ENCODE results near the gene KDM7A. TPM values are rescaled to one million over a fixed set of nuclear protein-coding genes. Genes with fewer than 3 reads are reported as not detected.
A peak's percentile ranks its signal among the peaks of the same experiment; 100 is the strongest.

Gene KDM7A
- polyA plus RNA-seq, 2 of the 4 experiments (the other 2 are of a cell fraction): 1.4 to 4.1 TPM

DNA sequence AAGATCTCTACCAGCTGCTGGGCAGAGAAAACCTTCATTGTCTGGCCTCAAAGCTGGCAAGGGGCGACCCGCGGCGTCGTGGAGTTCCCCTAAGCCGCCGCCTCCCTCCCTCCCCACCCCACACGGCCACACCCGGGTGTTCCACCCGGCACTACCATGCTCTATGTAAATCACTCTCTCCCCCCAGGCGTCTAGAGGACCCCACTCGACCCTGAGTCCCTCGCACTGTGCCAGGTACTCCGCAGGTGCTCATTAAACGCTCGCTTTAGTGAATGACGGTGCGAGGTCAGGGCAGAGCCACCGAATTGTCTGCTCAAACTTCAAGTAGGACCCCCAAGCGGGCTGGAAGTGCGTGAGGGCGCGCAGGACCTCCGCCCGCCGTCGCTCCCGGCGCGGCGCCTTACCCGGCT, 114.7 kb downstream of the KDM7A start:
- TF ChIP-seq, protein P1, sequence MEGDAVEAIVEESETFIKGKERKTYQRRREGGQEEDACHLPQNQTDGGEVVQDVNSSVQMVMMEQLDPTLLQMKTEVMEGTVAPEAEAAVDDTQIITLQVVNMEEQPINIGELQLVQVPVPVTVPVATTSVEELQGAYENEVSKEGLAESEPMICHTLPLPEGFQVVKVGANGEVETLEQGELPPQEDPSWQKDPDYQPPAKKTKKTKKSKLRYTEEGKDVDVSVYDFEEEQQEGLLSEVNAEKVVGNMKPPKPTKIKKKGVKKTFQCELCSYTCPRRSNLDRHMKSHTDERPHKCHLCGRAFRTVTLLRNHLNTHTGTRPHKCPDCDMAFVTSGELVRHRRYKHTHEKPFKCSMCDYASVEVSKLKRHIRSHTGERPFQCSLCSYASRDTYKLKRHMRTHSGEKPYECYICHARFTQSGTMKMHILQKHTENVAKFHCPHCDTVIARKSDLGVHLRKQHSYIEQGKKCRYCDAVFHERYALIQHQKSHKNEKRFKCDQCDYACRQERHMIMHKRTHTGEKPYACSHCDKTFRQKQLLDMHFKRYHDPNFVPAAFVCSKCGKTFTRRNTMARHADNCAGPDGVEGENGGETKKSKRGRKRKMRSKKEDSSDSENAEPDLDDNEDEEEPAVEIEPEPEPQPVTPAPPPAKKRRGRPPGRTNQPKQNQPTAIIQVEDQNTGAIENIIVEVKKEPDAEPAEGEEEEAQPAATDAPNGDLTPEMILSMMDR (IDR thresholded peaks at IDR 0.05): no peak
- TF ChIP-seq MAX (IDR thresholded peaks at IDR 0.05): no peak
- no peak for TF ChIP-seq SREBF2 (IDR thresholded peaks at IDR 0.05)
- no peak for TF ChIP-seq MYC (IDR thresholded peaks at IDR 0.05; ENCODE audit: borderline replicate concordance, low read length)
- TF ChIP-seq FOXS1 (CRISPR knock-in tag; IDR thresholded peaks at IDR 0.05): no peak
- no peak for TF ChIP-seq CBX8 (IDR thresholded peaks at IDR 0.05)
- no peak for TF ChIP-seq TP53 (CRISPR knock-in tag; IDR thresholded peaks at IDR 0.05)
- no peak for TF ChIP-seq ZFP36 (IDR thresholded peaks at IDR 0.05; ENCODE audit: borderline replicate concordance, partially characterized antibody)
- TF ChIP-seq RAD21 (conservative IDR thresholded peaks at IDR 0.05 in 1 of 2, IDR thresholded peaks at IDR 0.05 in 1 of 2): no peak
- TF ChIP-seq JUN (IDR thresholded peaks at IDR 0.05): no peak
- TF ChIP-seq E2F6 (IDR thresholded peaks at IDR 0.05; ENCODE audit: borderline replicate concordance, low read depth): no peak
- TF ChIP-seq HMGXB4 (CRISPR knock-in tag; IDR thresholded peaks at IDR 0.05; ENCODE audit: borderline replicate concordance): no peak
- FAIRE-seq (no peak), DNase-seq (ENCODE audit: low read depth in 1 of 2, low spot score in 1 of 2) (peak in 1 of 2 experiments; percentile 13), ATAC-seq (peak in 1 of 2 experiments; percentile 12; a peak in 1 of 6 replicates)
- ChIA-PET POLR2A (no interaction called here), CTCF (interaction anchor here (1.2 to 1.5 kb wide), 3 partner anchors 9 to 443 kb away, joined by 3 to 6 read pairs (median 4); no protein-coding TSS in a partner anchor)
- Histone ChIP-seq H3K4me2 (peak overlapping the region; percentile 88), H3K27ac (peak overlapping the region; percentile 79 to 94), H3K9me3 (peaks cover 17% of the 10 kb centered on the region), H3K4me3 (peak overlapping the region; percentile 65), H3K4me1 (peaks cover 28% of the 10 kb centered on the region)
- 42% methylated on average over 27 of the region's 32 CpGs for WGBS (ENCODE audit: missing lambda C conversion rate)

- FAIRE-seq (no peak), ATAC-seq (no peak), DNase-seq (ENCODE audit: low read depth in 1 of 2, low spot score in 1 of 2) (no peak)
- CTCF ChIA-PET: interaction anchor here (1.2 kb wide), 1 partner anchor 39 kb away, joined by 3 read pairs; no protein-coding TSS in a partner anchor
- H3K27ac ChIP-seq: peak overlapping the region in 1 of 2 experiments; percentile 94; a peak in 1 of 6 replicates
- TF ChIP-seq JUN (IDR thresholded peaks at IDR 0.05): no peak
- TF ChIP-seq ZFP36 (IDR thresholded peaks at IDR 0.05; ENCODE audit: borderline replicate concordance, partially characterized antibody): no peak
- TF ChIP-seq HOXB5 (CRISPR knock-in tag; IDR thresholded peaks at IDR 0.05): no peak
- TF ChIP-seq, protein P2, sequence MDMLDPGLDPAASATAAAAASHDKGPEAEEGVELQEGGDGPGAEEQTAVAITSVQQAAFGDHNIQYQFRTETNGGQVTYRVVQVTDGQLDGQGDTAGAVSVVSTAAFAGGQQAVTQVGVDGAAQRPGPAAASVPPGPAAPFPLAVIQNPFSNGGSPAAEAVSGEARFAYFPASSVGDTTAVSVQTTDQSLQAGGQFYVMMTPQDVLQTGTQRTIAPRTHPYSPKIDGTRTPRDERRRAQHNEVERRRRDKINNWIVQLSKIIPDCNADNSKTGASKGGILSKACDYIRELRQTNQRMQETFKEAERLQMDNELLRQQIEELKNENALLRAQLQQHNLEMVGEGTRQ (IDR thresholded peaks at IDR 0.05): no peak
- TF ChIP-seq REST (IDR thresholded peaks at IDR 0.05): no peak
- no peak for TF ChIP-seq NR3C1 (IDR thresholded peaks at IDR 0.05)
- TF ChIP-seq HEYL (CRISPR knock-in tag; IDR thresholded peaks at IDR 0.05): no peak
- no peak for TF ChIP-seq HOXB13 (CRISPR knock-in tag; IDR thresholded peaks at IDR 0.05; ENCODE audit: low read depth)
- no peak for TF ChIP-seq SMC3 (IDR thresholded peaks at IDR 0.05)
- TF ChIP-seq RCOR1 (IDR thresholded peaks at IDR 0.05; ENCODE audit: low read depth, low read length): no peak
- TF ChIP-seq BCL3 (IDR thresholded peaks at IDR 0.05): no peak
- no peak for TF ChIP-seq ZNF302 (CRISPR knock-in tag; IDR thresholded peaks at IDR 0.05)
- no peak for TF ChIP-seq TFCP2L1 (CRISPR knock-in tag; IDR thresholded peaks at IDR 0.05)
- TF ChIP-seq CHD2 (IDR thresholded peaks at IDR 0.05; ENCODE audit: low read length, partially characterized antibody): no peak
- TF ChIP-seq MAFK (IDR thresholded peaks at IDR 0.05; ENCODE audit: partially characterized antibody): no peak
- H3K9me3 ChIP-seq: peaks cover 11% of the 10 kb centered on the region
- H3K4me2 ChIP-seq: peak overlapping the region; percentile 88
- POLR2A ChIA-PET: no interaction called here
- no peak overlapping the region for H3K4me3 ChIP-seq
- H3K4me1 ChIP-seq: peaks cover 28% of the 10 kb centered on the region
- 96% methylated on average over 2 of the region's 2 CpGs for WGBS (ENCODE audit: missing lambda C conversion rate)
These were observed 115.2 kb downstream of the KDM7A start for GRCh38 chr7:140061607-140061930.

Data from A549 (cell line).